DMS 273 (cell line): Measurements from ENCODE around the gene MAD2L2.
A peak's percentile ranks its signal among the peaks of the same experiment; 100 is the strongest.

Experiments used
- DNase-seq: peaks from one replicate; lab custom pipeline; 2025; ENCODE audit not compliant: unreplicated experiment; lab: John Stamatoyannopoulos, UW

The MAD2L2 gene

DNA sequence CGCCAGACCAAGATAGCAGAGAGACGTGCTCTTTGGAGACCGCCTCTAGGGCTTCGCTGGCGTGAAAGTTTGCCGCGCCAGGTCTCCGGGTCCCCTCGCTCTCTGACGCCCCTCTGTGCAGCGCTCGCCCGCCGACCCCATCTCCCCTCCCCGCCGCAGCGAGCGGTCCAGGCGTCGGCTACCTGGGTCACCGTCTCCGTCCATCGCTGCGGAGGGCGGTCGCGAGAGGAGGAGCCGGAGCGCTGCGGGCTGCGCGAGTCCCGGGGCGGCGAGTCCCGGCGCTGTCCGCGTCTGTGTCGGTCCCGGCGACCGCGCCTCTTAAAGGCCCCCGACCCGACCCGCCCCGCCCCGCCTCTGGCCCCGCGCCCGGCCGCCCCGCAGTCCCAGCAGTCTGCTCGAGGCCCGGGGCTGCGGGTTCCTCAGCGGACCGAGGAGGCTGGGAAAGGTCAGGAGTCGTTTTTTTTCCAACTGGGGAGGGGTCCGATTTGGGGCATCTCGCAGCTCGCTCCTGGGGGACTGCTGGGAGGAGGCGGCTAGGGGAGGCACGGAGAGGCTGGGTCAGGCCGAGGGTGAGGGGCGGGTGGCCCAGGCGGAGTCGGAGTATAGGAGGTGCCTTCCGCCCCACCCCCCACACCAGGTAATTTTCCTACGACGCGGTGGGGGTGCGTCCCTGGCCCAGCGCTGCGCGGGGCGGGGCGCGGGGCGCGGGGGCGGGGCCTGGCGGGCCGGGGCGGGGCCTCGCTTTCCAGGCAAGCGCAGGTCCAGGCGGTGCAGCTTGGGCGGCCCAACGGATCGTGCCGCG, 26.6 kb downstream of the MAD2L2 start, which contains the start of the genes FBXO2 and FBXO44:
FBXO2 (minus strand) TSS at position 293 of the 802 bp plus-strand sequence; CDS start at position 204, 89 bp downstream.
FBXO44 (plus strand) TSS at position 741 of the 802 bp plus-strand sequence. CDS start 959 bp downstream, outside the sequence.
- DNase-seq: peak; percentile 50

DNA sequence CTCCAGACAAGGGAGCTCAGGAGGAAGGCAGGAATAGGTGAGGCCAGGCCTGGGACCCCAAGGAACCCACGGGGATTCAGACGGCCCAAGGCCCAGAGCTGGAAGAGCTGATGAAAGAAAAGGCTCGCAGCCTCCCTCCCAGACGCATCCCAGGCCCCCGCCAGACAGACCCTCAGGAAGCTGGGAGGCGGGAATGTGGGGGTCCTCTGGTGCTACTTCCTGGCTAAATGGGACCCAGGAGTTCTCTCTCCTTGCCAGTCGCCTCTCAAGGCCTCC, 27.1 kb downstream of the MAD2L2 start:
- DNase-seq: no peak

DNA sequence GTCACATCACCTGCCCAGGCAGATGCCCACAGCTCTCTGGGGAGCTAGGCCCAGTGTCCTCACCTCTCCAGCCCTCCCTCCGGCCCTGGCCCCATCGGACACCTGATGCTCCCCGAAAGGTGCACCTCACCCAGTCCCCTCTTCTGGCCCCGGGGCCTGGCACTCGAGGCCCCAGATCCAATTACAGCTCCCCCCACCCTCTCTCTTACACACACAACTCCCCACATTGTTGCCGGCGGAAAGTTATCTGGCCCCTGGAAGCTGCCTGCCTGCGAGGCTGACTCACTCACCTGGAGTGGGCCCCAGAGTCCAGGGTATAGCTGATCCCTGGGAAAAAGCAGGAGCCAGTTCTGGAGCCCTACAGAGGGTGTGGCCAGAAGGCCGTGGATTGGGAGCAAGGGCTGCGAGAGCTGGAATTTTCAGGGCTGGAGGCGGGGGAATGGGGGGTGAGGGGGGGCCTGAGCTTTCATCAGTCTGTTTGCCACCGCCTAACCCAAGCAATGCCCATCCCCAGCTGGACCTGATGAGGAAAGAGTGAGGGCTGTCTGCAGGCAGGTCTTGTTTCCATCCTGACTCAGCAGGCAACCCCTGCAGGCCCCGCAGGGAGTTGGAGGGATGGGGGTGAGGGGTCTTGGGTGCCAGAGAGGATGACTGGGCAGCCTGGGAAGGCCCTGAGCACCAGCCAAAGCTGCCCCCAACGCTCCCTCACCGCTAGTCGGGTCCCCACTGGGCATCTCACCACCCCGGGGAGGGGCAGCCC, 27.7 kb downstream of the MAD2L2 start:
- no peak for DNase-seq

DNA sequence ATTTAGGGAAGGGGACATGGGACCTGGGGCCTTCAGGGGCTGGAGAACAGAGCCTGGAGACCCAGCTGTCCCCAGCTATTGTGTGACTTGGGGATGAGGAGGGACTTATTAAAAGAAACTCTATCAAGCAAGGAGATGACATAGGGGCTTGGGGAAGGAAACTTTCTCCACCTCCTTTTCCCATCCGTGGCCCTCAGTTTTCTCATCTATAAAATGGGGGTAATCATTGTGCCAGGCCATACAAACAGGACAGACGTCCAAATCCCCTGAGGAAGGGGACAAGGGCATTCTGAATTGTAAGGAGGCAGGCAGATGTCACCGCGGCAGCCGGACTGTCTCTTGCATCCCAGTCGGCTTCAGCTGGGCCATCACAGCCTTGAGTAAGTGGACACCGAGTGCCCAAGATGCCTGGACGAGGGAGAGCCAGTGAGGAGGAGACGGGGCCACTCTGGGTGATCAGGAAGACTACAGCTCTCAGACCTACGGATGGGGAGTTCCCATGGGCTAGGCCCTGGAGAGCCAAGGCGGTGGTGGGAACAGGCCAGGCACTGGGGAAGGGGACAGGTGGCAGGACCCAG, 28.7 kb downstream of the MAD2L2 start:
- no peak for DNase-seq

DNA sequence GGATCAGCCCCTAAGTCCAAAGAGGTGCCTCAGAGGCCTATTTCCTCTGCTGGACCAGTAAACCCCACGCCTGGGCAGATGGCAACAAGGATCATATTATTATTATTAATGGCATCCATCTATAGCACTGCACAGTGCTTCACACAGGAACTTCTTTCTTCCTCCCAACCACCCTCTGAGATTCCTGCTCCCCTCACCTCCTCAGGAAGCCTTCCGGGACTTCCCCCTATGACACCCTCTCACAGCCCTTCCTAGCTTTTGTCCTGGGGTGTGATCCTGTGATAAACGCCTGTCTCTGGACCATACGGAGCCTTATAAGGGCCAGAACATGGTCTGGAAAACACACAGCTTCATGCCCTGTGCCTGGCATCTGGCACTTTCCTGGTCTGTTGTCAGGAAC, 29.9 kb downstream of the MAD2L2 start:
- DNase-seq: no peak

DNA sequence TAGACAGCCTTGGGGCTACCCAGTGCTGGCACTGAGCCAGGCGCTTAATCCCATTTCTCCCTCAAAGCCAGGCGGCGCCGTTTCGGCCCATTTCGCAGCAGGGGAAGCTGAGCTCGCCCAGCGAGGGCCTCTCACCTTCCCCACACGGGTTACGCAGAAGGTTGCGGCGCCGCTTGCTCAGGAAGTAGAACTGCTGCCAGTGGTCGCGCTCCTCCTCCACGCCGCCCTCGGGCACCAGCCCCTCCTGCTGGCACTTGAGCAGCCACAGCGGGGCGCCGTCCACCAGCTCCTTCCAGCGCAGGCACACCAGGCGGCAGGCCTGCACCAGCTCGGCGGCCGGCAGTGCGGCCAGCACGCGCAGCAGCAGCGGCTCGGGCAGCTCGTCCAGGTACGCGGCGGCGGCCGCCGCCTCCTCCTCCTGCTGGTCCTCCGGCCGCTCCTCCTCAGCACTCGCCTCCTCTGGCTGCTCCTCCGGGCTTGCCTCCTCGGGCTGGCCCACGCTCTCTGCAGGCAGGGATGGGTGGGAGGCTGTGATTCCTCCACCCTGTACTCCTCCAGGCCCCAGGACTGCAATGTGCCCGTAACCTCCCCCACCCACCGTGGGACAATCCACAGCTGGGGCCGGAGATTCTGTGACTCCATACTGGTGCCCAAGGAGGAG, 30.5 kb downstream of the MAD2L2 start:
- DNase-seq: peak; percentile 92

DNA sequence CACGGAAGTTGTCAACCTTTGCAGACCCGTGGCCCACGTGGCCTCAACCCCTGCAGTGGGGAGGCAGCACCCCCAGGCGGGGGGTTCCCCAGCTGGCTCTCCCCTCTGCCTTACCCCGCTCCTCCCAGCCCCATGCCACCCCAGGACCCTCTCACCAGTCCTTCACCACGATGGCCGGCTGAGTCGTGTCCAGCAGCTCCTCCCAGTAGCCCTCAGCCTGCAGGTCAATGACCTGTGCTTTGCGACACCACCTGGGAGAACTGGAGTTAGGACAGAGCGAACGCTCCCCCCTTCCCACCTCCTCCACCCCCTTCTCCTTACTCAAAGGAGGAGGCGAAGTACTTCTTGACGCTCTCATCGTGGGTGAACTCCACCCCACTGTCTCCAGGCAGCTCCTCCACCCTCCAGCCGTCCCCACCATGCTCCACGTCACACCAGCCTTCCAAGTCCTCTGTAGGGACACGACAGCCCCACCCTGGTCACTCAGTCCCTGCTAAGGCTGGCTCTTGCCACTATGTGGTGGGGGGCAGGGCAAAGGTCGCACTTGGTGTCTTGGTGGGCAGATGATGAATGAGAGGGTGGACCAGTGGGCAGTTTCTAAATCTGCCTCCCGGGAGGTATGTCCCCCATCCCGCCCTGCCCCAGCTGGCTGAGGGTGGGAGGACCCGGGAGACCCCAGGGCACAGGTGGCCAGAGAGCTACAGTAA, 31.2 kb downstream of the MAD2L2 start:
- DNase-seq: no peak

DNA sequence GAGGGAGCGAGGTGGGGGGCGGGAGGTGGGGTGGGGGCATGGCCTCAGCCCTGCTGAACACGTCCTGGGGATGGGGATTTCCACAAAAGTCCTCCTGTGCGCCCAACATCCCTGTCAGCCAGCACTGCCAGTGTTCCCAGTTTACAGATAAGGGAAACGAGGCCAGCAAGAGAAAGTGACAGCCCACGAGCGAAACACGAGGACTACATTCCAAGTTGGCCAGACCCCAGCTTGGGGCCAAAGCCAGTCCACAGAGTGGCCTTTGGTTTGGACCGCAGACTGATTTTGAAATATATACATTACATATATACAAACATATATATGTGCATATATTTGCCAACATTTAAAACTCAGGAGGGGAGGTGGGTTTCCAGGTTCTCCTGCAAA, 31.7 kb downstream of the MAD2L2 start:
- DNase-seq: no peak

DNA sequence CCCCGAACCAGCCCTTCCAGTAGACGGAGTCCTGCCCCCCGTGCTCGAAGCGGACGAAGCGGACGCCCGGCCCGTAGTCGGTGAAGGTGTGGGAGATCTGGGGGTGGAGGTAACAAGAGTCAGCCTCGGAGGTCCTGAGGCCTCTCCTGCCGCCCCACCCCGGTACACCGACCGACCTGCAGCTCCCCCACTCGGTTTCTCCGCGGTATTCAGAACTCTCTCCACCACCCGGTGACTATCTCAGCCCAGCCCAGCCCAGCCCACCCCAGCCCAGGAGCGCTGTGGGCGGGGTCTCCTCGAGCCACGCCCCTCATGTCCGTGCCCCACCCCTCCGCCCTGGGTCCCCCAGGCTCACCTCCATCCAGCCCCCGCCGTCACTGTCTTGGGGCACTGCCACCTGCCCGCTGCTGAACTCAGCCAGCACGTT, 32.2 kb downstream of the MAD2L2 start:
- DNase-seq: no peak

DNA sequence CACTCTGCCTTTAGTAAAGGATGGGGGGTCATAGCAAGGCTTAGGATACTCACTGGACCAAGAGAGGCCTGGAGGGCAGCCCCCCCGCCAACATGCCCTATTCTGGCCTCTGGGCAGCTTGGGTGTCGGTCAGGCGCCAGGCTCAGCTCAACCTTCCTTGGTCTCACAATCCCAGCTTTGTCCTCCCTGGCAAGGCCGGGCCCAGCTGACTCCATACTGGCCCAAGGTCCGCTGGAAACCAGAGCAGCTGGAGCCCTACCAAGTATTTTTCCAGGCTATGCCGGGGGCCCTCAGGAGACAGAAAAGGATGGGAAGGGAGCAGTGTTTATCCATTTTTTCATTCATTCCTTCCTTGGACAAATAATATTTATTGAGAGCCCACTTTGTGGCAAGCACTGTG, 32.9 kb downstream of the MAD2L2 start:
- DNase-seq: no peak

DNA sequence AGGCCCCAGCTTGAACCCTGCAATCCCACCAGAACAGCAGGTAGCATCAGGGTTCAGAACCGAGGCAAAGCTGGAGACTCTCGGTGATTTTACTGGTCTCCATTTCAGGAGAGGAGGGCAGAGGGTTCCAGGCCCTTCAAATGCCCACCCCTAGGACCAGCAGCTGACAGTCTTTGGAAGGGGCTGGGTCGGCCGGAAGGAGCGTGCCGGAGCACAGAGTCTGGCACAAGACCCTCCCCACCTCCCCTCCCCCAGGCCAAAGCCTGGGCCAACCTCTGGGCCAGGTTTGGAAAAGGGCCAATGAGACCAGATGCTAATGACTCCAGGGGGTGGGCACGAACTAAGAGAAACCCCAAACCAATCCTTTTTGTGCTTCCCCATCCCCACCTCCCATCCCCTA, 33.6 kb downstream of the MAD2L2 start:
- peak; percentile 54 for DNase-seq

DNA sequence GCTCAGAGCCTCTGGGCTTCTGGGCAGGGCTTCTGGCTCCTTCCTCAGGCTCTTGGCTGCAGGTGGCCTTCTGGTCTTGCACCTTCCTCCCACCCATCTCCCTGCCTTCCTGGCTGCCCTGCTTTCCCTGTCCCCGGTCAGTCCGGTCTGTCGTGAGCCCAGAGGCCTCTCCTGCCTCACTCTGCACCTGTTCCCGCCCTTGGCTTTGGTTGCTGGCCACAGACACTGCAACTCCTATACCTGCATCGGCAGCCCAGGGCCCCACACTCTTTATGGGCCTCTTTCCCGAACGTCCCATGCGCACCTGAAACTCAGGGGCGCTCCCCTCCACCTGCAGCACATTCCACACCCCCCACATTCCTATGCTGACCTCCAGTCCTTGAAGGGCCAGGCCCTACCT, 34.6 kb downstream of the MAD2L2 start:
- no peak for DNase-seq

DNA sequence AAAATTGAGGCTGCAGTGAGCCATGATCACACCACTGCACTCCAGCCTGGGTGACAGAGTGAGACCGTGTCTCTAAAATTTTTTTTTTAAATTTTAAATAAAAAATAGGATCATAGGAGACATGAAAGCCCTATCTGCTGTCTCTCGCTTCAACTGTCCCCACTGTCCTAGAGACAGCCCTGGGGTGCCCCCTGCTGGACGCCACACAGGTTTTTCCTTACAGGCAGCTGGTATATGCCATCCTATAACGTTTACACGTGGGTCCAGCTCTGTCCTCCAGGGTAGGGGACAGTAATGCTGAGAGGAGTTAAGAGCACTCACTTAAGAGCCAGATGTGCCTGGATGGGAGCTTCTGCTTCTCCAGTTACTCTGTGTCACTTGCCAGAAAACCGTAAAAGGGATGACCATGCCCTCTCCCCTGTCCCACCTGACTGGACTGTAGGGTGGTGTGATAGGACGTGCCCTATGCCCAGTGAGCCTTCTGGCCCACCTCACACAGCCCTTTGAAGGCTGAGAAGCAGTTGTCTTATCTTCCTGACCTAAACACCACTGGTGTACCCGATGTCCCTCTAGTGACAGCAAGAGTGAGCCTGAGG, 35.2 kb downstream of the MAD2L2 start:
- peak; percentile 92 for DNase-seq

DNA sequence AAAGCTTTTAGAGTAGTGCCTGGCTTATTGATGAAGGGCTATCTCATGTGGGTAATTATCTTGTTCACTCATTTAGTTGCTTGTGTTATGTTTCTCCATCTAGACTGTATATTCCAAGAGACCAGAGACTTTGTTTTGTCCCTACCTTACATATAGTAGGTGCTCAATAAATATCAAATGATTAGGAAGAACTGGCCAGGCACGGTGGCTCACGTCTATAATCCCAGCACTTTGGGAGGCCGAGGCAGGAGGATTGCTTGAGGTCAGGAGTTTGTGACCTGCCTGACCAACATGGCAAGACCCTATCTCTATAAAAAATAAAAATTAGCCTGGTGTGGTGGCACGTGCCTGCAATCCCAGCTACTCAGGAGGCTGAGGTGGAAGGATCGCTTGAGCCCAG, 35.7 kb downstream of the MAD2L2 start:
- no peak for DNase-seq

DNA sequence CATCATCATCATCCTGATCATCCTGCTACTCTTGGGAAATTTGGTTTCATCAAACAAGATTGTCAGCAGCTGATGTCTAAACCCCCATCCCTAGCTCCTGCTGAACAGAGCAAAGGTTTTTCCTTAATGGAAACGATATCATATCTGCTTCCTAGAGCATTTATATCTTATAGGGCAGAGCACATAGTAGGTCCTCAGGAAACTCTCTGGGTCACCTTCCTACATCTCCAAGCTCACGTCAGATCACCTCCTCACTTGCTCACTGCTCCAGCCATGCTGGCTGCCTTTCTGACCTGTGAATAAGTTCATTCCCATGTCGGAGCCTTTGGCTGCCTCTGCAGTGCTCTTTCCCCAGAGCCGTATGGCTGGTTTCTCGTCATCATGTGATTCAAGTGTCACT, 37.2 kb downstream of the MAD2L2 start:
- DNase-seq: no peak

DNA sequence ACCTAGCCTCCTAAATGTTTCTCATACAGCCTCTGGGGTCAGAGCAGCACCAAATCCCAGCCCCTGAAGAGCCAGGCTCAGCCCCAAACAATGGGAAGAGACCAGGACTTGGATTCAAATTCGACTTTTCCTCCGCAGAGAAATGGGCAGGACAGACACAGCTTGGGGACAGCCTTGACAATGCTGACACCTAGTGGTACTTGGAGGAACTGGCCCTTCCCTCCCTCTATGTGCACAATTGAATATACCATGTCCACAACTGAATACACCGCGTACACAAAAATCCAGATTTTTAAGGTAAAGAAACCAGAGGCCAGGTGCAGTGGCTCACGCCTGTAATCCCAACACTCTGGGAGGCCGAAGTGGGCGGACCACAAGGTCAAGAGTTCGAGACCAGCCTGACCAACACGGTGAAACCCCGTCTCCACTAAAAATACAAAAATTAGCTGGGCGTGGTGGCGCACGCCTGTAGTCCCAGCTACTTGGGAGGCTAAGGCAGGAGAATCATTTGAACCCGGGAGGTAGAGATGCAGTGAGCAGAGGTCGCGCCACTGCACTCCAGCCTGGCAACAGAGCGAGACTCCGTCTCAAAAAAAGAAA, 38.4 kb downstream of the MAD2L2 start:
- peak; percentile 85 for DNase-seq

DNA sequence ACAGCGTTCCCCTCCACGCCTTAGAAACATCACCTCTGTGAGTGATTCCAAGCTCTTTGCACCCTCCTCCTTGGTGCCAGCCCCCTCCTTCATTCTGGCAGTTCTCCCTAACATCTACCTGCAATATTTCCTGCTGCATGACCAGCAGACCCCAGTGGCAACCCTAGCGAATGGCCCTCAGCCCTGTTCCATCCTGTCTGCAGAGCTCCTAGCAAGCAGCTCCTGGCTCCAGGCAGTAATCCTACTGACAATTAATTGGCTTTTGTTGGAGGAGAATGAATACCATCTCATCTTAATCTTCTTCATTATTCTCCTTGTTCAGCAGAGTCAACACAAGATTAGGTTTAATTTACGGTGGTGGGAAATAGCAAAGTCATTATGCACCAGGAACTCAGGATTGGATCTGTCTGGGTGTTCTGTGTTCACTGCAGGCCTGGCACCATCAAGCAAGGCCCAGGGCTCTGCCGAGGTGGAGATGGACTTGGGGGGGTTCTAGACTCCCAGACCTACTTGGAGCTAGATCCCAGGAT, 39.1 kb downstream of the MAD2L2 start:
- DNase-seq: no peak

DNA sequence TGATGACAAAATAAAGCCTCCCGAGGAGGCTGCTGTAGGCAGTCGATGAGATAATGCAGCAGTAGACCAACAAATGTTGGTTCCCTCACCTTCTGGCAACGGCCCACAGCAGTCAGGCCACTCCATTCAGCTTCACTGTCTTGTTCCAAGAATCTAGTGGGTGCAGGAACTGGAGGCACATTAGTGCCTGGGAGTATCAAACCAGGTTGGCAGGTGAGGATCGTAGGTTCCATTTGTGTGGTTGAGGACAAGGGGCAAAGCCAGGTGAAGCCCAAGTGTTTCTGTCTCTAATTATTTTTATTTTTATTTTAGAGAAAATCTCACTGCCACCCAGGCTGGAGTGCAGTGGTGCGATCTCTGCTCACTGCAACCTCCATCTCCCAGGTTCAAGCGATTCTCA, 40.0 kb downstream of the MAD2L2 start:
- no peak for DNase-seq

DNA sequence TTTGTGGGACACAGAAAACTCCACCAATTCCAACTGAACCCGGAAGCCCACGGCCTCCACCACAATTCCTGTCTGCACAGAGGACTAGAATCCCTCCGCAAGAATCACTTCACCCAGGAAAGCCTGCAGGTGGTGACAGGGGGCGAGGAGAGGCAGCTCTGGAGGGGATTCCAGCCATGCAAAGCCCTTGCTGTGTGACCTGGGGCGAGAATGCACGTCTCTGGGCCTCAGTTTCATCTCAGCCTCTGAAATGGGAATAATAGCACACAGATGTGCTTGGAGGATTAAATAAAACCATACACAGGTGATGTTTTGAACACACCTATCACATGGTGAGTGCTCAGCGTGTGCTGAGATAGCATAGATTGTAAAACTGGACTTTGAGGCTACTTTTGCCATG, 40.8 kb downstream of the MAD2L2 start:
- DNase-seq: no peak

DNA sequence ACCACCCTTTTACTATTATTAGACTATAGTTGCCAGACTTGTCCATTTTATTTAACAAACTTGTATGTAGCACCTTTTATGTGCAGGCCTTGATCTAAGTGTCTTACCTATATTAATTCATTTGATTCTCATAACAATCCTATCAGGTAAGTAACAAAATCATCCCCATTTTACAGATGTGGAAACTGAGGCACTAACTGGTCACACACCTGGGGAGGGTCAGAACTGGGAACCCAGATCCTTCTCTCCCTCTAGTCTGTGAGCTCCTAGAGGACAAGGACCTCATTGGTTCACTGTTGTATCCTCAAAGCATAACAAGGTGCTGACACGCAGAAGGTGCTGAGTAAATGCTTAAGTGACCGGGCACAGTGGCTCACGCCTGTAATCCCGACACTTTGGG, 41.6 kb downstream of the MAD2L2 start:
- no peak for DNase-seq
